GM19324 (cell line): ENCODE measurements around the gene SYNDIG1.

Experiments
- ATAC-seq: cut with Tn5 transposase; IDR thresholded peaks from one replicate; pipeline ENCODE4 v1.9.1; 2021; ENCODE audit warnings: mild to moderate bottlenecking, moderate library complexity; ENCODE audit not compliant: unreplicated experiment, low FRiP score

Gene SYNDIG1

DNA sequence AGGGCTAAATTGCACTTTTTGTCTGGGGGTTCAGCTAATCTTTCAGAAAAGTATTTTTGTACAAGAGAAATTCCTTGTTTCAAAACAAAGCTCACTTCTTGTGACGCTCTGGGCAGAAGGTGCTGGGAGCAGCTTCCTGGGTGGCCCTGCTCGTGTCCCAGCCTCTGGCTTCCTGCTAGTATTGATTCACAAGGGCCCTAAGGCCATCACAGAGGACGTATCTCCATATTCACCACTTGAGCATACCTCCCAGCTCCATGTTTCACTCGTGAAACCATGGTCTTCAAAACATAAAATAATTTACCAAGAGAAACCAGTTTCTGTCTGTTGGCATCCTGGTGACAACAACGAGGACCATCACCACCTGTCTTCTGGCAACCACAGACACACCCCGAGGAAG, 49.1 kb downstream of the SYNDIG1 start:
- no peak for ATAC-seq

DNA sequence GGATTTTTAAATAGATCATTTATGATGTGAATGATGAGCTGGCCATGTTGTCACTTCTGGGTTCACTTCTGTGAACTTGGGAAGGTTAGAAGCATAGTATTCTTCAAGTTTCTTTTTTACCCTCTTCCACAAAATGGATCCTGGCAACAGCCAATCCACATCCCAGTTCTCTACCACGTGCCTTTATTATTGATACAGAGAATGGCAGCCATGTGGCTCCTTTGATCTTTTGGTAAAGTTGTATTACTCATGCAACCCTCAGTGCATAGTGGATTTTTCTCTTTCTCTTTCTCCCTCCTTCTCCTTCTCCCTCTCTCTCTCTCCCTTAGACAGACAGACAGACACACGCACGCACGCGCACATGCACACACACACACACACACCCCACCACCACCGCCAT, 50.0 kb downstream of the SYNDIG1 start:
- no peak for ATAC-seq

DNA sequence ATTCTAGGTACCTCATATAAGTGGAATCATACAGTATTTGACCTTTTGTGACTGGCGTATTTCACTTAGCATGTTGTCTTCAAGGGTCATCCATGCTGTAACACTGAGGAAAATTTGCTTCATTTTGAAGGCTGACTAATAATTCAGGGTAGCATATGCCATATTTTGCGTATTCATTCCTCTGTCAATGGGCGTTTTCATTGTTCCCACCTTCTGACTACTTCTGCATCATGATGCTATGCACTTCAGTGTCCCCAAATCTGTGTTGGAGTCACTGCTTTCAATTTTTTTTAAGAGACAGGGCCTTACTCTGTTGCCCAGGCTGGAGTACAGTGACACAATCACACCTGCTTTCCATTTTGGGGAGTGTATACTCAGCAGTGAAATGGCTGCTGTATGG, 51.6 kb downstream of the SYNDIG1 start:
- no peak for ATAC-seq

DNA sequence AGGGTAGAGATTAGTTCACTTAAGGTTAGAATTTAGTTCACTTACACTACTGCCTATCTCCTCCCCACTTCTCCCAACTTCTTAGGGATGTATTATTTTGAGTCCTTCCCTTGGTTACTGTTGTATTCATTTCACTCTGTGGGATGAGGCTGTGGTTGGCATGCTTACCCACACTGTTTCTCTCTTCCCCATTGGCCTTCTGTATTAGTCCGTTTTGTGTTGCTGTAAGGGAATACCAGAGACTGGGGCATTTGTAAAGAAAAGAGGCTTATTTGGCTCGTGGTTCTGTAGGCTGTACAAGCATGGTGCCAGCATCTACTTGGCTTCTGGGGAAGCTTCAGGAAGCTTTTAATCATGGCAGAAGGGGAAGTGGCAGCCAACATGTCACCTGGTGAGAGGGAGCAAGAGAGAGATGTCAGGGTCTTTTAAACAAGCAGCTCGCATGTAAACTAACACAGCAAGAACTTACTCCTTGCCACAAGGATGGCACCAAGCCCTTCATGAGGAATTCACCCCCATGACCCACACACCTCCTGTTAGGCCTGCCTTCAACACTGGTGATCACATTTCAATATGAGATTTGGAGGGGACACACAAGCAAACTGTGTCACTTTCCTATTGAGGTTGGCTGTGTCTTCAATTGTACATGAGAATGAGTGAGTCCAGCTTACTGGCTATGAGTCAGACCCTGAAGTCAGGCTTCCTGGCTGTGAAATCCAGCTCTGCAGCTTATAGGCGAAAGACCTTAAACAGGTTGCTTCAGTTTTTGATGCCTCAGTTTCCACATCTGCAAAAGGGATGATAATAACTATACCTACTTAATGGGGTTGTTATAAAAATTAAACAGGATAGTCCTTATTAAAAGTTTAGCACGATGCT, 53.3 kb downstream of the SYNDIG1 start:
- no peak for ATAC-seq

DNA sequence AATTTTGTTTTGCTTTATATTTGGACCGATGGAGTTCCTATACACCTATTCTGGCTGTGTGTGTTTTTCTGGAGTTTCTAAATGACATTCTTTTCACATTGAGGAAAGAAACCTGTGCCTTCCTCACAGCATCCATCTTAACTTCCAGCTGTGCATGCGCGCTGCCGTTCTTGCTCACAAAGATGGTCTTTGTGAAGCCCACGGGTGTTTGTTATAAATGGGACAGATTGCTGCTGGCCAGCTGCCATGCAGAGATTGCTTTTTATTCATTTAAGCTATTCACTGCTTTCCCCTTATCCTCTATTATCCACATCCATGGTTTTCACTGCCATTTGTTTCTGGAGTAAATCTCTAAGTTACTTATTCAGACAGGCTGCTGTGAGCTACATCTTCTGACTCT, 54.2 kb downstream of the SYNDIG1 start:
- ATAC-seq: no peak

DNA sequence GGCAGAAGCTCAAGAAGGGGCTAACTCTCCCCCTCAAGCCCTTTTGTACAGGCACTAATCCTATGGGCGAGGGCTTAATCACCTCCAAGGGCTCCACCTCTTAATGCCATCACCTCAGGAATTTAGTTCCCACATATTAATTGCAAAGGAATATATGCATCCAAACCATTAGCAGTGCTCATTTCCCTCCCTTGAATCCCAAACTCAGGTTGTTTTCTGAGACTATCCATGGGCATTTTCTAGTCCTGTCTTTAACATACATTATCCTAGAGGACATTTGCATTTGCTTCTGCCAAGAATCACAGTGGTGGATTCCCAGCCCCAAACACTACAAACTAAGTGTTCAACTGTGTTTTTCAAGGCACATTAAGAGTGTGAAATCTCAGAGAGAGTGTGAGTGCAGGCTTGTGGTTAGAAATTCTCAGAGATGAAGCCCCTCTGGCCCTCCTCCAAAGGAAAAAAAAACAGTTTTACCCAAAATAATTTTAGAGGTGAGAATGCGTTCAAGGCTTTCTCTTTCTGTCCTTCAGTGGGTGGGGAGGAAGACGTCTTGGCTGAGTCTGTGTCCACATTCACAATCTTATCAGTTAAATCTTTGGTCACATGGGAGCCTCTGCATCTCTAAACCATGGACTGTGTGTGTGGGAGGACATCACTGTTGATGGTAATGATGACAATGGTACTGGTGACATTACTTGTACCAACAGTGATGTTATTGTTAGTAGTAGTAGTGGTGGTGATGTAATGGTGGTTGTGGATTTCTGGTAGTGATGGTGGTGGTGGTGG, 59.3 kb downstream of the SYNDIG1 start:
- no peak for ATAC-seq

DNA sequence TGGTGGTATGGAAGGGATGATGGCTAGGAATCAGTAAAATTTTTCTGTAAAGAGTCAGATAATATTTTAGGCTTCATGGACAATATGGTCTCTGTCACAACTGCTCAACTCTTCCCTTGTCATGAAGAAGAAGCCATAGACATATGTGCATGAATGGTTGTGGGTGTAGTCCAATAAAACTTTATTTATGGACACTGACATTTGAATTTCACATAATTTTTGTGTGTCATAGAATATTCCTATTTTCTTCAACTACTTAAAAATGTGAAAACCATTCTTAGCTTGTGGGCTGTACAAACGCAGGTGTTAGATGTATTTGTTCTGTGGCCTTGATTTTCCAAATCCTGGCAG, 59.9 kb downstream of the SYNDIG1 start:
- no peak for ATAC-seq

DNA sequence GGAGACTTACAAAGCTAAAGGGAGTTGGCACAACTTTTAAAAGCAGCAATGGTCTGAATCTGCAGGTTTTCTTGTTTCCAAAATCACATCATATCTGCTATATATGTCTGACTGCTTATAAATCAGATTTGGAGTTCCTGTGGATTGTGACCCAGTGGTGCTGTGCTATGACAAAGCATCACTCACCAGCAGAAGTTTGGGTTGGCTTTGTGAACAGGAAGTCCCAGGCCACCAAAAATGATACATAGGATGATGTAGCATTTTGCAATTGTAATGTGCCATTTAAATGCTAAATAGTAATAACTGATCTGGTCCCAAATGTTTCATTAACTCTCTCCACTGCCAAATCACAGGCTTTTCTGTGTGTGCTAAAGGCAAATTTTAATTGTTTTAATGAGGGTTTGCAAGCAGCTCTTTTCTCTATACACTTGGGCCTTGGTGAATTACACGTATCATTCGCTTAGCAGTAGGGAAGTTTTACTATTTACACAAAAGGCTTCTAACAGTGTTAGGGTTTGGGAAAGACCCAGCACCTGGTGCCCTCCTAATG, 60.8 kb downstream of the SYNDIG1 start:
- ATAC-seq: no peak

DNA sequence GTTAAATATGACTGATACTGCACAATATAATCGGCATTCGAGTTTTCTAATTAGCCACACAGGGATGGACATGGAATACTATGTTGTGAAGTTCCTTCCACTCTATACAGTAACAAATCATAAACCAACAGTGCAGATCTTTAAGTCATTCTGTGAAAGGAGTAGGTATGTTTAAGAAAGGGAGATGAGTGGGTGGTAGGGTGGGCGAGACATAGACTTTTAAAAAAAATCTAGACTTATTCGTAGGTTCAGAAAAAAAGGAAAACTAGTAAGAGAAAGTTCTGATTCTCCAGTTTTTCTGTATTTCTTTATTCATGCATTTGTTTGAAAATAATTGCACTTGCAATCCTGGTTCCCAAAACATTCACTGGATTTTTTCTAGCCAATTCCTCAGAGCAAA, 61.8 kb downstream of the SYNDIG1 start:
- no peak for ATAC-seq

DNA sequence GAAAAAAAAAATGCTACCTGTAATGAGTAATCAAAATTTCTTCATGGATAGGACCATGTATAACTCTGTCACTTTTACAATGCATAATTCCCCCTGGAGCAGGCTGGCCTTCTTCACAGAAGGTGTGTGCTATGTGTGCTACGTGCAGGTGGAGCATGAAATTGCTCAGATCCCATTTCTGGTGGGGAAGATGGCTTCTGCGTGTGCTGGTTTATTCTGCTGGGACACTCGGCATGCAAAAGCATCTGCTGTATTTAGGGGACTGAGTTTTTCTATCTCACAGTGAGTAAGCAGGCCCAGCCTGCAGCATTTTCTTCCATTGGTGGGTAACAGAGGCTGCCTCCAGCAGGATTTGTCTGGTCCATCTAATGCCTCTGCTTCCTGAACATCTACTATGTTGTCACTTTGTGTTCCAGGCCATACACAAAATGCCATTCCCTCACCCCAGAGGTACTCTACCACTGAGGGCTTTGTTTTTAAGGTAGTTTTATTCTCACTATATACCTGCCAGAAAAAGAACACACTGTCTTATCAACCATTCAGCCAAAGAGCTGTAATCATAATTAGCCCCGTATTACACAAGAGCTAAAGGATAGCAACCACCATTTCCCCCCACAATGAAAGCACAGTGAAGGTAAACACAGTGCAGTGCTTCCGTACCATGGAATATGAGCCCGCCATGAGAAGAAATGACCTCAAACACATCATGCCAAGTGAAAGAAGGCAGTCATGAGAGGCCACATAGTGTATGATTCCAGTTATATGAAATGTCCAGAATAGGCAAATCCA, 62.4 kb downstream of the SYNDIG1 start:
- no peak for ATAC-seq

DNA sequence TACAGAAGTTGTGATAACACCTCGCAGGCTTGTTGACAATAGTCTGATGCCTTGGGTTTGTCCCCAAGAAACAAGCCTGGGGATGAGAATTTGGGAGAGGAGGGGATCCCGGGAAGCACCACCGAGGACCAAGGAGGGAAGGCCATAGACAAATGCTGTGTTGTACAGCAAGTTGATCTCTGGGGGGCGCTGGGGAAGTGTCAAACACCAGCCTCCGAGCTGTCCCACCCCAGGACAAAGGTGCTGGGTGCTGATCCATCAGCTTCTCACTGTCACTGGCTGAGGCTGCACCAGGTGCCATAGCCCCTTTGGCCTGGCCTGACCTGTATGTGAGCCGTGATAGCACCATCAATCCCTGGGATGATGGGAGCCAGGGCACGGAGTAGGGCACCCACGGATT, 64.0 kb downstream of the SYNDIG1 start:
- no peak for ATAC-seq

DNA sequence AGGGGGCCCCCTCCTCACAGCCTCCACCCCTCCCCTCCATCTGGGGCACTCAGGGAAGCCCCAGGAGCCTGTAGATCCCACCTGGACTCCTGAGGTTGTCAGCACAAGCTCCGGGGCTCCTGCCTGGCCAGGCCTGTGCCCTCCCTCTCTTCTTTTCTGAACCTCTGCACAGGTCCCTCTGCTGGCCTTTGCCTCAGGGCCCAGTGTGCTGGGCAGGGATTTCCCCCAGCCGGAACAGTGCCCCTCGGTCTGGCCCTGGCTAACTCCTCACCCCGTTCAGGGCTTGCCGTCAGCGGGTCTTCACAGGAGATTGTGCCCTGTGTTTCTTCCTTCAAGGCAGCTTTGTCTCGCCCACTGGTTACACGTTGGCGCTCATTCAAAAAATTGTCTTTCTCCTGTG, 64.9 kb downstream of the SYNDIG1 start:
- ATAC-seq: no peak

DNA sequence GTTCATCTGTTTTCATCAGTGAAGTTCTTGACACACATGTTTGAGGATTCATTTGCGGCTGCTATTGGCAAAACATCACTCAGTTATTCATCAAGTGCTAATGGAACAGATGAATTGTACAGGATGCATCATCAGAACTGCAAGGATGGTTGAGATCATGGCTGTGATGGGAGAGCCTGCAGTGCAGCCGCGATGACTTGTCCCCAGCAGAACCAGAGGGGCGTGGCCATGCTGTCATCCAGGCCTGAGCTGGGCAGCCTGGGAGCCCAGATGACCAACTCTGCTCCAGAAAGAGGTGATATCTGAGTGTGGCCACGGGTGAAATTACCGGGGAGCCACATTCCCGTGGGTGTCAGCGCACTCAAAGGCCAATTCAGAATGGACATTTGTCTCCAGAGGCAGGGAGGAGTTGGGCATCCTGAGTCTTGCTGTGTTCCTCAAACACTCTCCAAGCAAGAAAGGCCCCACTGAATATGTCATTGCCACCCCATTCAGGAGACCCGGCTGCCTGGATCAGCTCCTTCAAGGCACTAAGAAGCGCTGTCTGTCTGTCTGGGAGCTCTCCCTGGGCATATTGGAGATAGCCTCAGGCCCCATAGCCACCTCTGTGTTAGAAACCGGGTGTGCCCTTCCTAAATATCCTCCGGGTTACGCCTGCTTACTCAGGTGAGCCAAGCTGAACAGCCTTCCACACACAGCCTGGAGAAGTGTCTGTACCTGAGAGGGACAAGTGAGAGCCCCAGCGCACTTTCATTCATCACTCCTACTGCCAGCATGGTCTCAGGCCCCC, 66.7 kb downstream of the SYNDIG1 start:
- no peak for ATAC-seq

DNA sequence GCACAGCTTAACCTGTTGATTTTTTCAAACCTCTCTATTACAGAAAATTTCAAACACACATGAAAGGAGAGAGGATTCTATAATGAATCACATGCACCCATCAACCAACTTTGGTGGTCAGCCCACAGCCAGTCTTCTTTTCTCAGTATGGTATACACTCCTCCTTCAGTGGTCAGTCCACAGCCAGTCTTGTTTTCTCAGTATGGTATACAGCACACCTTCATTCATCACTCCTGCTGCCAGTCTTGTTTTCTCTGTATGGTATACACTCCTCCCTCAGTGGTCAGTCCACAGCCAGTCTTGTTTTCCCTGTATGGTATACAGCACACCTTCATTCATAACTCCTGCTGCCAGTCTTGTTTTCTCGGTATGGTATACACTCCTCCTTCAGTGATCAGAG, 67.8 kb downstream of the SYNDIG1 start:
- no peak for ATAC-seq

DNA sequence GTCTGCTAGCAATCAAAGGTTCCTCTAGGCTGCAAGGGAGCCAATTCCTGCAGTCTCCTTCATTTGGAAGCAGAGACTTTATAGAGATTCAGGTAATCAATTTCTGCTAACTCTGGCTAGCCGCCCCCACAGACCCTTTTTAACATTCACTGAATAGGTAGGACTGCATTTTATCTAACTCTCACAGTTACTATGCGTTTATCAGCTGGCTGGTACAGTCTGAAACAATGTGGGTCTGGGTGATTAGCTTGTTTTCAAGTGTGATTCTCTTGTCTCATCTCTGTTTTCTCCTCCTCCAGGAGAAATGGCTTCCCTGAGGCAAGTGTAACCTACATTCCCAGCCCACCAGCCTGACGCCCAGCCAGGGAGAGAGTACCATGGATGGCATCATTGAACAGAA, 73.3 kb downstream of the SYNDIG1 start:
- ATAC-seq: no peak

DNA sequence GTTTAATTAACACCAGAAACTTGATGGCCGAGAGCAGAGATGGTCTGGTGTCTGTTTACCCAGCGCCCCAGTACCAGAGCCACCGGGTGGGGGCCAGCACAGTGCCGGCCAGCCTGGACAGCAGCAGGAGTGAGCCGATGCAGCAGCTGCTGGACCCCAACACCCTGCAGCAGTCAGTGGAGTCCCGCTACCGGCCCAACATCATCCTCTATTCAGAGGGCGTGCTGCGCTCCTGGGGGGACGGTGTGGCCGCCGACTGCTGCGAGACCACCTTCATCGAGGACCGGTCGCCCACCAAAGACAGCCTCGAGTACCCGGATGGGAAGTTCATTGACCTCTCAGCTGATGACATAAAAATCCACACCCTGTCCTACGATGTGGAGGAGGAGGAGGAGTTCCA, 73.7 kb downstream of the SYNDIG1 start:
- ATAC-seq: no peak

DNA sequence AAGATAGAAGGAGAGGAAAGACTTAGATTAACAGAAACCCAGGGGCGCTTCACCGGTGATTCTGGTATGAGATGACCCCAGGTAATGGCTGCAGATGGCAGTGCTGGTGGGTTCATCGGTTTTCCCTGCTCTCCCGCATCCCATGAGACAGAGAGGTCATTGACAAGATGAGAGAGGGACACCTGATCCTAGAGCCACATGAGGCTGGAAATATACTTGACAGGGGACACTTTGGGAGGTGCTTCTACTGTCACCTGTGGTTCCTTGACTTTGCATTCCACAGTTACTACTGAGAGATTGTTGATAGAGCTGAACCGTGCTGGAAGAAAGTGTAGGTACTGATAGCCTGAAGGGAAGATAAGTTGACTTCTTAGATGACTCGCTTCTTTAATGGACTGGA, 74.3 kb downstream of the SYNDIG1 start:
- no peak for ATAC-seq

DNA sequence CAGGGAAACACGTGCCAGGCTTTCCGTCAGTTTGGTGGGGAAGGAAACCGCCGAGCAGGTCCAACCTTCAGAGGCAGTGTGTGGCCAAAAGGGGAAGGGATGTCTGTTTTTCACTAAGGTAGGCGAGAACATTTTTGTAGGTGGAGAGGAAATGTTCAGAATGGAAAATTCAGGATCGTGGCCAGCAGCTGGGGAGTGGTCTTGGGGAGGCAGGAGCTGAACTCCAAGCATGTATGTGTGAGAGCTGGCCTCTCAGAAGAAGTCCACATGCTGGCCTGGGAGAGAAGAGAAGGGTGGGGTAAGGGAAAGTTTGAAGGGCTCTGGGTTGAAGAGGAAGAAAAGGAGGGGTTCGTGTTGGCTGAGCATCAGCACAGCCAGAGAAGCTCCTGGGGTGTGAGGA, 74.9 kb downstream of the SYNDIG1 start:
- no peak for ATAC-seq

DNA sequence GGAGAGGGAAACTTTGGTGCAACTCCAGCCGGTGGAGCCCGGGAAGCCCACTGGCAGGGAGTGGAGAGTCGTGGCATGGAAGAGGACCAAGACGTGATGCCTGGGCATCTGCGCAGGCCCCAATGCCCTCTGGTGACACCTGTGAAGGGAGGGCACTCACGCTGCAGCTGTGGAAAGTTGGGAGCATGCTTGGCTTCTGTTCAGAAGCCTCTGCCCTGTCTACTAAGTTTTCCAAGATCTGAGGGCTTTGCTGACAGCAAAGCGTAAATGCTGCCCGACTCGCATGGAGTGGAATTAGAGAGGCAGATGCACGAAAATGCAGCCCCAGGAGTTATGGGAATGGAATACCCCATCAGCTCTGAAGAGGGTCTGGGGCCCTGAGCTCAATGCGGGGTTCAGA, 75.7 kb downstream of the SYNDIG1 start:
- ATAC-seq: no peak

DNA sequence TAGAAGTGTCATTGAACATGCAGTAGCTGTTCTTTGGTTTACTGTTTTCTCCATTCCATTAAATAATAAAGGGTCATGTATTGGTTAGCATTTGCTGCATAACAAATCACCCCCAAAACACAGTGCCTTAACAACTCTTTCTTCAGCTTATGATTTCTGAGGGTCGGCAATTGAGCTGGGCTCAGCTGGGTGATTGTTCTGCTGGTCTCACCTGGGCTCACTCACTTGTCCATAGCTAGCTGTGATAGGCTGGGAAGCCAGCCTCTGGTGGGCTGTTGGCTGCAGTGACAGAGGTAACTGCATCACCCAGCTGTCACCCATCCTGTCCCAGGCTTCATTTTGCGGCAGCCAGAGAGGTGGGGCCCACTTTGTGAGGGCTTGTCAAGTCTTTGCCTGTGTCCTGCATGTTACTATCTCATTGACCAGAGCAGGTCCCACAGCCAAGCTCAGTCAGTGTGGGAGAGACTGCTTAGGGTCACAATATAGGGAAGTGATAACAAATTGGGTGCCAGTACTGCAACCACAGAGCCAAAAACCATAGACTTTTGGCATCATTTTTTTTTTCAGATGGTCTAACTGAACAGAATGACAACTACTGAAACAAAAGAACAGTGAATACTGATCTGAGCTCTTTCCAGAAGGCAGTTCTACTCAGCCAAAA, 76.9 kb downstream of the SYNDIG1 start:
- no peak for ATAC-seq
